ENCODE data around the gene NUCB1.
"Not testable (repeated sequence)": the region's sequence is repeated elsewhere in the genome, so short reads cannot be mapped to it uniquely, and the experiment has no call there.

The NUCB1 gene

GRCh38 chr19:48913114-48913889, 13.2 kb downstream of the NUCB1 start:
- no peak for TF ChIP-seq POLR2A (IDR thresholded peaks at IDR 0.05; ENCODE audit: extremely low read depth, insufficient read length)
- peak; percentile 43; the same call in 1 of the 2 replicates for TF ChIP-seq MYC (IDR thresholded peaks at IDR 0.05; ENCODE audit: low read depth, low read length)
- H3K4me3 ChIP-seq (ENCODE audit: low read depth, low read length): no peak overlapping the region
- DNase-seq (ENCODE audit: low read depth): peak; percentile 41

GRCh38 chr19:48914181-48914580, 14.1 kb downstream of the NUCB1 start:
- TF ChIP-seq MAX (IDR thresholded peaks at IDR 0.05; ENCODE audit: low read depth, low read length) (no peak), MYC (IDR thresholded peaks at IDR 0.05; ENCODE audit: low read depth, low read length) (no peak), CTCF (IDR thresholded peaks at IDR 0.05; ENCODE audit: low read depth, low read length) (no peak), POLR2A (IDR thresholded peaks at IDR 0.05; ENCODE audit: extremely low read depth, insufficient read length) (no peak)
- DNase-seq (ENCODE audit: low read depth): no peak
- no peak overlapping the region for H3K4me3 ChIP-seq (ENCODE audit: low read depth, low read length)

GRCh38 chr19:48915757-48916156, 15.6 kb downstream of the NUCB1 start:
- TF ChIP-seq MAX (IDR thresholded peaks at IDR 0.05; ENCODE audit: low read depth, low read length): no peak
- TF ChIP-seq CTCF (IDR thresholded peaks at IDR 0.05; ENCODE audit: low read depth, low read length): no peak
- TF ChIP-seq POLR2A (IDR thresholded peaks at IDR 0.05; ENCODE audit: extremely low read depth, insufficient read length): no peak
- no peak for TF ChIP-seq MYC (IDR thresholded peaks at IDR 0.05; ENCODE audit: low read depth, low read length)
- no peak overlapping the region for H3K4me3 ChIP-seq (ENCODE audit: low read depth, low read length)
- DNase-seq (ENCODE audit: low read depth): no peak

GRCh38 chr19:48918071-48918470, 18.0 kb downstream of the NUCB1 start:
- TF ChIP-seq MAX (IDR thresholded peaks at IDR 0.05; ENCODE audit: low read depth, low read length): no peak
- TF ChIP-seq POLR2A (IDR thresholded peaks at IDR 0.05; ENCODE audit: extremely low read depth, insufficient read length): no peak
- TF ChIP-seq CTCF (IDR thresholded peaks at IDR 0.05; ENCODE audit: low read depth, low read length): no peak
- no peak for TF ChIP-seq MYC (IDR thresholded peaks at IDR 0.05; ENCODE audit: low read depth, low read length)
- no peak for DNase-seq (ENCODE audit: low read depth)
- H3K4me3 ChIP-seq (ENCODE audit: low read depth, low read length): no peak overlapping the region

GRCh38 chr19:48918801-48919247, 18.7 kb downstream of the NUCB1 start:
- TF ChIP-seq CTCF (IDR thresholded peaks at IDR 0.05; ENCODE audit: low read depth, low read length) (no peak), MAX (IDR thresholded peaks at IDR 0.05; ENCODE audit: low read depth, low read length) (no peak), MYC (IDR thresholded peaks at IDR 0.05; ENCODE audit: low read depth, low read length) (no peak), POLR2A (IDR thresholded peaks at IDR 0.05; ENCODE audit: extremely low read depth, insufficient read length) (no peak)
- DNase-seq (ENCODE audit: low read depth): peak; percentile 43
- H3K4me3 ChIP-seq (ENCODE audit: low read depth, low read length): no peak overlapping the region

- DNase-seq (ENCODE audit: low read depth); H3K4me3 ChIP-seq (ENCODE audit: low read depth, low read length): not testable (repeated sequence)
These were observed 19.2 kb downstream of the NUCB1 start for GRCh38 chr19:48919271-48919670.

GRCh38 chr19:48920949-48921348, 20.8 kb downstream of the NUCB1 start:
- no peak overlapping the region for H3K4me3 ChIP-seq (ENCODE audit: low read depth, low read length)
- no peak for TF ChIP-seq CTCF (IDR thresholded peaks at IDR 0.05; ENCODE audit: low read depth, low read length)
- TF ChIP-seq MAX (IDR thresholded peaks at IDR 0.05; ENCODE audit: low read depth, low read length): no peak
- TF ChIP-seq POLR2A (IDR thresholded peaks at IDR 0.05; ENCODE audit: extremely low read depth, insufficient read length): no peak
- no peak for TF ChIP-seq MYC (IDR thresholded peaks at IDR 0.05; ENCODE audit: low read depth, low read length)
- DNase-seq (ENCODE audit: low read depth): no peak
